Epidermal melanocyte (primary cell): ENCODE measurements around the gene TMSB15A.
"Not testable (repeated sequence)": the region's sequence is repeated elsewhere in the genome, so short reads cannot be mapped to it uniquely, and the experiment has no call there.

Experiments
- DNase-seq: peaks from one replicate; pipeline ENCODE4 v3.0.0; 2011; ENCODE audit warnings: low spot score; ENCODE audit not compliant: insufficient read length

The TMSB15A gene

GRCh38 chrX:102515975-102516941, at the start of gene TMSB15A:
Gene TMSB15A (minus strand): TSS chrX:102516739.
- peak; percentile 29 for DNase-seq

GRCh38 chrX:102560423-102561068, 44.0 kb upstream of the TMSB15A start:
- DNase-seq, result no peak

- no peak for DNase-seq
Observed at GRCh38 chrX:102558607-102559006, 42.1 kb upstream of the TMSB15A start.

DNA sequence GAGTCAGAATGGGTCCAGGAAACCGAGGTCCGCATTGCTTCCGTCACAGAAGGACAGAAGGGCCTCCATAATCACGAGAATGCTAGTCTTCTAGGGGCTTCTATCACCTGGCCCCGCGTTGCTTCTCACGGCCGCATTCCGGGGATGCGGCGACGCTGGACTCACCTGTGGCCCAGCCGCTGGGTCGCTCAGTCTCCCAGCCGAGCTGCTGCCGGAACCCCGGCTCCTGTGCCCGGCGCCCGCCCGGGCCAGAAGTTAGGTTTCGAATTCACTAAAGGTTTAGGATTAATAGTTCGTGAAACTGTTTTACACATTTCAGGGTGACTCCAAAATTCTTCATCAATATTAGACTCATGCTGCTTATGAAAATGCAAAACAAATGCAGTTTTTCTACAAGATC, 31.7 kb upstream of the TMSB15A start:
- no peak for DNase-seq

DNA sequence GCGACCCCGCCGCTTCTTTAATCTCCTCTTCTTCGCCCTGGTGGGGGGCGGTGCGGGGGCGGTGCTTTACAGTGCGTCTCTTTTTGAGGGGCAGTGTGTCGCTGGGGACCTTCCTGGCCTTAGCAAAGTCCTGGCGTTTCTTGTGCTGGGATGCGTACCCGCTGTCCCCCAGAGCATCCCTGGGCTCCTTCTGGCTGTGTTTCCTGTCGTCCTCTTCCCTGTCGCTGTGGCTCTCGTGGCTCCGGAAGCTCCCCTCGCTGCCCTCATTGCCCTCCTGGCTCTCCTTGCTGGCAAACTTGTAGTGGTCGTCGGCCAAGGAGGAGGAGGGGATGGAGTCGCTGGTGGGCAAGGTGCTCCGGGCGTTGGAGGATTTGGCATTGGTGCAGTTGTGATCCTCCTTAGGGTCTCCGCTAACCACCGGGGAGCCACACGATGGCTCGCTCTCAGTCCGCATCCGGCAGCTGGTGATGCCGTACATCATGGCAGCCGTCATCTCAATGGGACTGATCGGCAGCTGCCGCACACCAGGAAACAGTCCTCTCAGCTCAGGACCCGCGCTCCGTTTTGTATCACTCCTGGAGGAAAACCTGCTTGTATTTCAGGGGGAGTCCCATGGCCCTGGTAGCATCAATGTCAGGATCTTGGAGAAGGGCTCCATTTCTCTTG, 30.4 kb upstream of the TMSB15A start:
- DNase-seq, result no peak

DNA sequence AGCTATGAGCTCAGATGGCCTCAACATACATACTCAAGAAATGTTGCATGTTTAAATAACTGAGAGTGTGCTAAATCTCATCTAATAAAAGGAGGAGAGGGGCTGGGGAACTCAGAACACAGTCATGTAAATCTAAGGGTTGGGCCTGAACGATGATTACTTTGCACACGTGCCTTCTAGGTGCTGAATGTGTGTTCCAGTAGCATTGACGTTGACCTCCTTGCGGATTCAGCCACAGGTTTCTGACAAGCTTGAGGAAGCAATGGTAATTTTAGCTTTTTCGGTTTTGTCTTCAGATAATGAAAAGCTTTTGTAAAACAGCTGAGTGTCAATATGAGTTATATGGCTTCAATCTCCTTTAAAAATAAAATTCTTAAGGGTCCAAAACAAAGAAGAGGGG, 29.6 kb upstream of the TMSB15A start:
- DNase-seq, result not testable (repeated sequence)

GRCh38 chrX:102535958-102536357, 19.4 kb upstream of the TMSB15A start:
- no peak for DNase-seq

DNA sequence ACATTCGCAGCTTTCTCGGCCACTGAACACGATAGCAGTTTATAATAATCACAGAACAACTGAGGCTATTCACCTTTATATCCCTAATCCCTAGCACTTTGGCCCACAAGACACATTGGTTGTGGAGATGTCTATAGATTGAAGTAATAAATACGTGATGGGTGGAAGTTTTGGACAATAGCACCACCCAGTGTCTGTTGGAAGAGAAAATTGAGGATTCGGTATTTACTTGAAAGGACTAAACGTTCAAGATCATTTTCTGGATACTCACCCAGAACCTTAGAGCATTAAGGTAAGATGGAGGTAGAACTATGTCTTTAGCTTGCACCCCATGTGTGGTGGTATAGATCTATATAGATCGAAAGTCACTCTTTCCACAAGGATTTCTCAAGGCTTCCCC, 787 bp upstream of the TMSB15A start:
- no peak for DNase-seq

DNA sequence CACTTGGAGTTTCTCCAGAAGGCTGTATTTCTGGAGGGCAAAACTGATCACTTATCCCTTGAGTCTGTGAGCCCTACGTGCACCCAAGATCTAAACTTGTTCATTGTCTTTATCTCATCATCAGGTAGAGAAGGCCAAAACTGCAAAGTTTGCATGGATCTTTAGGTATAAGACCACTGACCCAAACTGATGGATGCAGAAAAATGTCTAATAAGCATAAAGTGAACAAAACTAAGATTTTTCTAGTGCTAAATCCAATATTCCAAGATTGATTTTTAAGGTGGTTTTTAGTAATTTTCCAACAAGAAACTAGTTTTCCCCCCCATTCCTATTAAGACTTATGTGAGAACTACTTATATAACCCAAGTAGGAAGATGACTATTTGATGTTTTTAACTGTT, 2.0 kb downstream of the TMSB15A start:
- no peak for DNase-seq

DNA sequence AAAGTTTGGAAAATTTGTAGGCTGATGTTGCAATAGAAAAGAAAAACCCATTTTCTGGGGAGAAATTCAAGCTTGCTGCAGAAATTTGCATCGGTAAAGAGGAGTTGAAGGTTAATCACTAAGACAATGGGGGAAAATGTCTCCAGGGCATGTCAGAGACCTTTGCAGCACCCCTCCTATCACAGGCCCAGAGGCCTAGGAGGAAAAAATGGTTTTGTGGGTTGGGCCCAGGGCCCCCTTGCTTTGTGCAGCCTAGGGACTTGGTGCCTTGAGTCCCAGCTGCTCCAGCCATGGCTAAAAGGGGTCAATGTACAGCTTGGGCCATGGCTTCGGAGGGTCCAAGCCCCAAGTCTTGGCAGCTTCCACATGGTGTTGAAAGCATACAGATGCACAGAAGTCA, 17.8 kb downstream of the TMSB15A start:
- DNase-seq, result no peak

DNA sequence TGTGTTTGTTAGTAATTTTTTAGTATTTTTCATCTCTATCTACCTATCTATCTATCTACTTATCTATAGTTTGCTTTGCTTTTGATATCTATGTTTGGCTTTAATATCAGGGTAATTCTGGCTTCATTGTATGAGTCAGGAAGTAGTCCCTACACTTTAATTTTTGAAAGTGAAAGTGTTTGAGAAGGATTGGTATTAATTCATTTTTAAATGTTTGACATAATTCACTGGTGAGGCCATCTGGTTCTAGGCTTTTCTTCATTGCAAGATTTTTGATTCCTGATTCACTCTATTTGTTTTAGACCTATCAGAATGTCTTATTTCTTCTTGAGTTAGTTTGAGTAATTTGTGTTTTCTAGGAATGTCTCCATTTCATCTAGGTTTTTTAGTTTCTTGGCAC, 24.8 kb downstream of the TMSB15A start:
- no peak for DNase-seq

GRCh38 chrX:102478765-102479164, 37.8 kb downstream of the TMSB15A start:
- not testable (repeated sequence) for DNase-seq

DNA sequence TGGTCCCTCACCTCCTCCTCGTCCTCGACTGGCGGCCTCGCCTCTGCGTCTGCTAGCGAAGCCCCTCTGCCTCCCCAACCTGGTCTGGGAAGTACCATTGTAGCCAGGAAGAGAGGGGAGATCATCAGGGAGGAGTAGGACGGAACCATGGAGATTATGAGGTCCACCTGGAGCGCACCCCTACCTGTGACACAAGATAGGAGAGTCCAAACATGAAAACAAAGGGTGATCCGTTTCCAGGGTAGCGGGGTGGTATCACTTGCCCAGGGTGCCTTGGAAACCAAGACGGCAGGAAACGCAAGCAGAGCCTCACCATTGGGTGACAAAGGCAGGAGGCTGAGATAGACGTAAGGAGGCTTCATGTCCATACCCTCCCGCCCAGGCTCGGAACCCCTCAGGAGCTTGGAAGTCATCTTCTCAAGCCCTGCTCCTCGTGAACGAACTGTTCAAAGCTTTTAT, 44.7 kb downstream of the TMSB15A start, which contains the start of gene TCP11X2:
Gene TCP11X2, minus strand, starts transcription at position 51 of the 459 bp plus-strand sequence.
- not testable (repeated sequence) for DNase-seq

- DNase-seq, result not testable (repeated sequence)
Observed at GRCh38 chrX:102470215-102470614, 46.3 kb downstream of the TMSB15A start.
